HUES64 (cell line): ENCODE measurements around the gene GRM7.

ENCODE experiments used
- H3K27ac ChIP-seq: 2 replicates; pipeline ENCODE4 v1.7.0; 2013; ENCODE audit warnings: low read depth, low read length, inconsistent platforms
- H3K27me3 ChIP-seq: 2 replicates; pipeline ENCODE4 v1.6.1; 2013; ENCODE audit warnings: mild to moderate bottlenecking, low read length; ENCODE audit not compliant: insufficient read depth
- H3K36me3 ChIP-seq: 2 replicates; pipeline ENCODE4 v1.6.1; 2013; ENCODE audit warnings: mild to moderate bottlenecking, low read length; ENCODE audit not compliant: insufficient read depth
- H3K4me1 ChIP-seq: 2 replicates; pipeline ENCODE4 v1.6.1; 2013; ENCODE audit warnings: mild to moderate bottlenecking, low read length, moderate library complexity; ENCODE audit not compliant: insufficient read depth
- H3K4me3 ChIP-seq: 2 replicates; pipeline ENCODE4 v1.5.1; 2013; ENCODE audit warnings: mild to moderate bottlenecking, low read length, moderate library complexity
- H3K9ac ChIP-seq: 2 replicates; pipeline ENCODE4 v1.6.1; 2013; ENCODE audit warnings: mild to moderate bottlenecking, low read depth, low read length
- H3K9me3 ChIP-seq: 2 replicates; pipeline ENCODE4 v1.6.1; 2013; ENCODE audit warnings: low read depth, low read length; ENCODE audit not compliant: insufficient read depth
- WGBS: fragments of 150-250, 120-280 bp; methylation state at CpG from one replicate; pipeline ENCODE4 v1.1.7; 2013; ENCODE audit warnings: missing lambda C conversion rate; 5-methylcytosine and 5-hydroxymethylcytosine counted together

GRM7 gene

DNA sequence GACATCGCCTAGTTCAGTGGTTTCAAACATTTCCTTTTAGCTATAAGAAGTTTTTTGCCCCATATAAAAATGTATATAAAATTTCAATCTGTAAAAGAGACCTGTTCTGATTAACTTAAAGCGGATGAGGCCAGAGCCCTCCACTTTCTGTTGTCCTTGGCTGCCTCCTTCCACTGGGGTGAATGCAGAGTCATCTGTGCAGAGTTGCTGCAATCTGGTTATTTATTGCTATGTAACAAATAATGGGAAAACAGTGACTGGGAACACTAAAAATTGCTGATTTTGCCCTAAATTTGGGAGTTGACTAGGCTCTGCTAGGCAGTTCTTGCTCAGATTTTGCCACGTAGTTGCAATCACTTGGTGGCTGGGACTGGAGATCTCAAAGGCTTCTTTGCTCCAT, 637.8 kb downstream of the GRM7 start:
- H3K9me3 ChIP-seq, result no peaks in the 10 kb centered on the region
- no peaks in the 10 kb centered on the region for H3K36me3 ChIP-seq
- no peak overlapping the region for H3K9ac ChIP-seq
- 96% methylated on average over 2 of the region's 3 CpGs for WGBS
- H3K4me3 ChIP-seq, result no peak overlapping the region
- no peaks in the 10 kb centered on the region for H3K27me3 ChIP-seq
- H3K4me1 ChIP-seq, result no peaks in the 10 kb centered on the region
- no peak overlapping the region for H3K27ac ChIP-seq

DNA sequence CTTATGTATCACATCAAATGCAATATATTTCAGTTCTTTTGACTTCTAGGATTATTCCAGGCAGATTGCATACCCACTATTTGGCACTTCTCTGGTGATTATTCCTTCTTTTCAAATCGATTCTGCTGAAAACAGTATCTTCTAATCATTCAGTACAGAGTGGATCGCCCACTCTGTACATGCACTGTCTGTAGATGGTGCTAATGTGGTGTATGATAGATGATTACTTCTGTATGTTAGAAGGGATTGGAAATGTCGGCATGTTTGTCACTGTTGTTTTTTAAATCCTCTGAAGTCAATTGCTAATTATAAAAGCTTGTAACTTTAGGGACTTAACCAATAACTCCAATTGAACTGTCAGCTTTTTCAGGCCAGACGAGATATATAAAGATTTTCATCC, 642.5 kb downstream of the GRM7 start:
- H3K9me3 ChIP-seq, result no peaks in the 10 kb centered on the region
- H3K27ac ChIP-seq, result no peak overlapping the region
- 97% methylated on average over 3 of the region's 4 CpGs for WGBS
- H3K4me1 ChIP-seq, result no peaks in the 10 kb centered on the region
- H3K9ac ChIP-seq, result no peak overlapping the region
- H3K4me3 ChIP-seq, result no peak overlapping the region
- H3K27me3 ChIP-seq, result no peaks in the 10 kb centered on the region
- H3K36me3 ChIP-seq, result no peaks in the 10 kb centered on the region

DNA sequence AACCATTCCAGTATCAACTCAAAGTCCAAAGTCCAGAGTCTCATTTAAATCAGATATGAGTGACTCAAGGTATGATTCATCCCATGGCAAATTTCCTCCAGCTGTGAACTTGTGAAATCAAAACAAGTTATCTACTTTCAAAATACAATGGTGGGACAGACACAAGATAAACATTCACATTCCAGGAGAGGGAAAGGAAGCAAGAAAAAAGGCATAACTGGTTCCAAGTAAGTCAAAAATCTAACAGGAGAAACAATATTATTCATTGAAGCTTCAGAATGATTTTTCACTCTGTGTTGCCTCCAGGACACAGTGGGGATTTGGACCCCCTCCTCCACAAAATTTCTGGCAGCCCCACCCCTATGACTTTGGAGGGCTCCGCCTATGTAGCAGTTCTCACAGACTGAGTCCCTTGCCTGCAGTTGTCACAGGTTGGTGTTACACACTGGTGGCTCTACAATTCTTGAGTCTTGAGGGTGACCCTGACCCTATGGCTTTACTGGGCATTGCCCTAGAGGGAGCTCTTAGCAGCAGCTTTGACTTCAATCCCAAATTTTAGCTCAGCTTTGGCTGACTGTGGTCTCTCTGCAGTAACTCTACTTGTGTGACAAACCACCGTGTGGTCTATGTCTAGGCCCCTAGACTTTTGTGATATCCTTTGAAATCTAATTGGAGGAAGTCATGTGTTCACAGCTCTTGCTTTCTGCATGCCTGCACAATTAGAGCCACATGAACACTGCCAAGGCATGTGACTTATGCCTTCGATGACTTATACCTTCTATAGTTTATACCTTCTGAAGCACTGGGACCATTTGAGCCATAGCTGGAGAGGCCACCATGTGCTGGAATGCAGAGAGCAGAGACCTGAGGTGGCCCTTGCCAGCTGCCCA, 644.2 kb downstream of the GRM7 start:
- no peaks in the 10 kb centered on the region for H3K27me3 ChIP-seq
- H3K36me3 ChIP-seq, result no peaks in the 10 kb centered on the region
- 0 out of 2 replicates have a peak, but pooled peaks cover 5% of the 10 kb centered on the region for H3K4me1 ChIP-seq
- WGBS, result 96% methylated on average over 3 of the region's 3 CpGs
- H3K9ac ChIP-seq, result no peak overlapping the region
- no peak overlapping the region for H3K4me3 ChIP-seq
- H3K27ac ChIP-seq, result no peak overlapping the region
- no peaks in the 10 kb centered on the region for H3K9me3 ChIP-seq

DNA sequence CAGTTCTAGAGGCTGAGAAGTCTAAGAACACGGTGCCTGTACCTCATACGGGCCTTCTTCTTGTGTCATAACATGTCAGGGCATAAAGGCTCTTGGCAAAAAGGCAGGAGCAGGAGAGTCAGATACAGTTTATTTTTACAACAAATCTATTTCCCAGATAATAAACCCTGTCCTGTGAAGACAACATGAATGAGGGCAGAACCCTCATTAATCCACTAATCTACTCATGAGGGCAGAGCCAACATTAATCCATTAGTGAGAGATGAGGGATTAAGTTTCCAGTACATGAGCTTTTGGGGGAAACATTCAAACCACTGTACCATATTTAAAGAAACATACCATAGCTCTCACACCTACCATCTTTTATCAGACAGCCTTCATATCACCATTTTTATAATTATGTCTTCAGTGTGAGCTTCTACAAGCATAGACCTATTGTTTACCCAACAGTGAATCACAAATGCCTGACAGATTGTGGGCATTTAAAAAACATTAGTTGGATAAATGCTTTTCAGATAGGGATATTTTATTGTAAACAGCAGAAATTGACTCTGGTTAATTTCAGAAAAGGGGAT, 645.8 kb downstream of the GRM7 start:
- Histone ChIP-seq H3K4me3 (no peak overlapping the region), H3K4me1 (peaks cover 10% of the 10 kb centered on the region; the same call in 1 of the 2 replicates), H3K9me3 (no peaks in the 10 kb centered on the region), H3K27ac (no peak overlapping the region), H3K36me3 (no peaks in the 10 kb centered on the region), H3K27me3 (no peaks in the 10 kb centered on the region), H3K9ac (no peak overlapping the region)
- WGBS, result 69% methylated on average over 2 of the region's 2 CpGs

DNA sequence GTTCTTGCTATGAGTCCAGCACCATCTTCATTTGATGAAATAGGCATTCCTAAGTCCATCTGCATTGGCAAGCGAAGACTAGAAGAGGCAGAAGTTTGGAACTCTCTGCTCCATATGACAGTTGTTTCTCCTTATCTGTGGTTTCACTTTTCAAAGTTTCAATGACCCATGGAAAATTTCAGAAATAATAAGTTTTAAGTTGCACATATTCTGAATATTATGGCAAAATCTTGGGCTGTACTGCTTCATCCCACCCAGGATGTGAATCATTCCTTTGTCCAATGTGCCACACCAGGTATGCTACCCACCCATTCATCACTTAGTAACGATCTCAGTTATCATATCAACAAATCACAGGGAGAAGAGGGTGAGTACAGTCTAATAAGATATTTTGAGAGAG, 647.9 kb downstream of the GRM7 start:
- WGBS, result 94% methylated on average over 1 of the region's 2 CpGs
- H3K9ac ChIP-seq, result no peak overlapping the region
- no peak overlapping the region for H3K4me3 ChIP-seq
- no peaks in the 10 kb centered on the region for H3K36me3 ChIP-seq
- no peaks in the 10 kb centered on the region for H3K27me3 ChIP-seq
- no peaks in the 10 kb centered on the region for H3K9me3 ChIP-seq
- peaks cover 10% of the 10 kb centered on the region; the same call in 1 of the 2 replicates for H3K4me1 ChIP-seq
- H3K27ac ChIP-seq, result no peak overlapping the region

DNA sequence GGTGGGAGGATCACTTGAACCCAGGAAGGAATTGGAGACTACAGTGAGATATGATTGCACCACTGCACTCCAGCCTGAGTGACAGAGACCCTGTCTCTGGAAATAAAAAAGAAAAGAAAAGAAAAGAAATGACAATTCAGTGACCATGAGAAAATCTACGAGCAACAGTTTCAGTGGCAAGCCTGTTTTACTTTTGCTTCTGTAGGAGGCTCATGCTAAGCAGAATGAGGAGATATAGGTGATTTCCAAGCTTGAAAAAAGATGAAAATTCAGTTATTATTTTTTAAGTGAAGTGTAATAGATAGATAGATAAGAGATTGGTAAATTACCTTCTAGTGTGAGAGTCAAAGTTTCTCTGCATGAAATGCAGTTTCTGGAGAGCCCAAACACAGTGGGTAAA, 651.1 kb downstream of the GRM7 start:
- H3K27ac ChIP-seq, result no peak overlapping the region
- H3K9me3 ChIP-seq, result no peaks in the 10 kb centered on the region
- no peak overlapping the region for H3K9ac ChIP-seq
- no peaks in the 10 kb centered on the region for H3K36me3 ChIP-seq
- H3K4me1 ChIP-seq, result peaks cover 10% of the 10 kb centered on the region; the same call in 1 of the 2 replicates
- H3K27me3 ChIP-seq, result no peaks in the 10 kb centered on the region
- H3K4me3 ChIP-seq, result no peak overlapping the region
- 97% methylated on average over 1 of the region's 1 CpG for WGBS

DNA sequence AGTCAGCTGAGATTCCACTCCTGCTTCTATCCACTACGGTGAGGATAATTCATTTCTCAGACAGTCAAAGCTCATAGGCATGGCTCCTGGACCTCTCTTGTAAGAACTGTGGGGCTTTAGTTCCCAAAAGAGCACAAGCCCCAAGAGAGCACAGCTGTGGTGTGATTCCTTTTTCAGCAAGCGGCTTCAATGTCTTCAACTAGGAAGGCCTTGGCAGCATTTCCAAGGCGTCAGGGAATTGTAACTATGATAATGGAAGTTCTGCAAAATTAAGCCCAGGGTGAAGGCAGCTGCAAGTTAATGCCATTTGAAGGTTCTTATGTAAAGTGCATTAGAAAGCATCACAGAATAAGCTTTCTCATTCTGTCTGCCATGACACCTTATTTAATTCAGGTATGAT, 657.1 kb downstream of the GRM7 start:
- no peak overlapping the region for H3K9ac ChIP-seq
- no peaks in the 10 kb centered on the region for H3K27me3 ChIP-seq
- no peak overlapping the region for H3K27ac ChIP-seq
- H3K4me3 ChIP-seq, result no peak overlapping the region
- H3K4me1 ChIP-seq, result peaks cover 3% of the 10 kb centered on the region; the same call in 1 of the 2 replicates
- 94% methylated on average over 3 of the region's 3 CpGs for WGBS
- H3K9me3 ChIP-seq, result no peaks in the 10 kb centered on the region
- H3K36me3 ChIP-seq, result no peaks in the 10 kb centered on the region

DNA sequence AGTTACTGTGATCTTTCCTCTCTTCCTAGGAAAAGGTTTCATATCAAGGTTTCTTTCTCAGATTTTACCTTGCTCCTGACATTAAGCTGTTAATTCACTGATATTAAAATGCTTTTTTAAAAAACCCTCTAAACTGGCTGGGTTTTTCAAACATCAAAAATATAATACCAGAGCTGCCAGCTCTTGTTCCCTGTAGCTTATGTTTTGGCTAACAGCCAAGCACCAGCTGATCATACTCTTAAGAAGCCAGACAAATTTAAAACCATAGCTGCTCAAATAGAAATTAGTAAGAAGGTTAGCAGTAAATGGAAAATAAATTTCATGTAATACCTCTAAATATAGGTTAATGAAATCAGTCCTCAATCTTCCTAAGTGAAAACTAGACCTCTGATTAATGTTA, 657.5 kb downstream of the GRM7 start:
- peaks cover 3% of the 10 kb centered on the region; the same call in 1 of the 2 replicates for H3K4me1 ChIP-seq
- H3K4me3 ChIP-seq, result no peak overlapping the region
- H3K9me3 ChIP-seq, result no peaks in the 10 kb centered on the region
- no peaks in the 10 kb centered on the region for H3K27me3 ChIP-seq
- no peak overlapping the region for H3K27ac ChIP-seq
- H3K9ac ChIP-seq, result no peak overlapping the region
- no peaks in the 10 kb centered on the region for H3K36me3 ChIP-seq

DNA sequence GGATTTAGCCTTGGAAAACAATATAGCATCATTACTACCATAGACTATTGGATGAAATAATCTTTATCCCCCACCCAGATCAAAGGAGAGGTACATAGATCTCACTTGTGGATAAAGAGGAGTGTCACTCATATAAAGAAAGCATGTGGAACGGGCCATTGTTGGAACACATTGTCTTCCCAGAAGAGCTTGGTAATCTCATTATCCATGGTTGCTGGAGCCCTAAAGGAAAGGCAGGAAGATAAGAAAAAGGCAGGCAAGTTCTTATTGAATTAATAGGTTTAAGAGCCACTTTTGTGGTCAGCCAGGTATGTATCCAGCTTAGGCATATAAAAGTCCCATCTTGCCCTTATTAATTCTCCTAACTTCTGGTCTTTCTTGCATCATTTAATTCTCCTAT, 659.1 kb downstream of the GRM7 start:
- Histone ChIP-seq H3K36me3 (no peaks in the 10 kb centered on the region), H3K4me1 (peaks cover 3% of the 10 kb centered on the region; the same call in 1 of the 2 replicates), H3K4me3 (no peak overlapping the region), H3K27me3 (no peaks in the 10 kb centered on the region), H3K9me3 (no peaks in the 10 kb centered on the region), H3K9ac (no peak overlapping the region), H3K27ac (no peak overlapping the region)
- 91% methylated on average over 1 of the region's 1 CpG for WGBS

DNA sequence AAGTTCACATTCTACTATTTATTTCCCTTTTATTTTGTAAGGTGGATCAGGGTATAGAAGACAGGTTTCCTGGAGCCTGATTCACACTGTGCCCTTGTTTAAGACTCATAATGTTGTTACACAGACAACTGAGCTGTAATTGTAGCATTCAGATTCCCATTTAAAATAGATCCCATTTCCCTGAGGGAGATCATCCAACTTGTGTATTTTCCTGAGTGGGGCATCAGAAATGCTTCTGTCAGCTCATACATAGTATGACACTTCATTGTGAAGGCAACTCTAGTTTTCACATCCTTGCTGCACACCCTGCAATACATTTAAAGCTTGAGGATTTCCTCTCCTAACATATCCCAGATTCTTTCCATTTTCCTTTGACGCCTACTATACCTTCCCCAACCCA, 659.7 kb downstream of the GRM7 start:
- no peak overlapping the region for H3K27ac ChIP-seq
- no peak overlapping the region for H3K4me3 ChIP-seq
- H3K27me3 ChIP-seq, result no peaks in the 10 kb centered on the region
- no CpG with 5 or more reads among the region's 1 CpG for WGBS
- H3K9ac ChIP-seq, result no peak overlapping the region
- H3K36me3 ChIP-seq, result no peaks in the 10 kb centered on the region
- H3K4me1 ChIP-seq, result peaks cover 3% of the 10 kb centered on the region; the same call in 1 of the 2 replicates
- no peaks in the 10 kb centered on the region for H3K9me3 ChIP-seq

DNA sequence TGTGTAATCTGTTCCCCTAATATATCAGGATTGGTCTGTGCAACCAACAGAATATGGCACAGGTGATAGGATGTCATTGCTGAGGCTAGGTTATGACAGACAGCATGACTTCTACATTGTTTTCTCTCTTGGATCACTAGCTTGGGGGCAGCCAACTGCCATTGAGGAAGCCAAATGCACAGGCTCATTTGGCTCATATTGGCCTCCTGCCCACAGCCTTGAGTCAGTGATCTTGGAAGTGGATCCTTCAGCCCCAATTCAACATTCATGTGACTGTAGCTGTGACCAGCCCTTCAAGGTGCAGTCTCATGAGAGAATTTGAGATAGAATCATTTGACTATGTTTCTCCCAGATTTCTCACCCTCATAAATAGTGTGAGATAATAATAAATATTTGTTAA, 675.6 kb downstream of the GRM7 start:
- no peaks in the 10 kb centered on the region for H3K9me3 ChIP-seq
- no peak overlapping the region for H3K27ac ChIP-seq

More for the DNA sequence above, 675.6 kb downstream of the GRM7 start:
- Histone ChIP-seq H3K4me1 (no peaks in the 10 kb centered on the region), H3K27me3 (no peaks in the 10 kb centered on the region), H3K4me3 (no peak overlapping the region), H3K9ac (no peak overlapping the region), H3K36me3 (no peaks in the 10 kb centered on the region)
